B cell (primary cell): ENCODE data around the gene DPAGT1.

Experiments
- CTCF ChIP-seq: fragments of 200-600 bp; IDR thresholded peaks from one replicate; pipeline ENCODE4 v1.8.0; 2022; ENCODE audit warnings: antibody characterized with exemption, mild to moderate bottlenecking
- EZH2 ChIP-seq: IDR thresholded peaks from 2 replicates; pipeline ENCODE4 v1.6.1; 2012; ENCODE audit warnings: borderline replicate concordance, low read depth, mild to moderate bottlenecking, moderate library complexity, low read length; ENCODE audit not compliant: insufficient read depth, poor library complexity, severe bottlenecking

GRCh38 chr11:119048644-119049043, 53.0 kb downstream of the DPAGT1 start:
- TF ChIP-seq CTCF (no peak), EZH2 (no peak)
